ENCODE results near the gene AUTS2. TPM values are rescaled to one million over a fixed set of nuclear protein-coding genes. Genes with fewer than 3 reads are reported as not detected.

Gene AUTS2
- polyA plus RNA-seq, 1 donor from 2014 or later, result 97.3 TPM

- H3K9me3 ChIP-seq (ENCODE audit: low read length), result no peaks in the 10 kb centered on the region
- H3K4me2 ChIP-seq (ENCODE audit: low read length), result no peak overlapping the region
- no peaks in the 10 kb centered on the region for H3F3A ChIP-seq (ENCODE audit: insufficient read depth, low read length, poor library complexity, severe bottlenecking)
- H3K27me3 ChIP-seq (ENCODE audit: insufficient read depth, low read depth, low read length), result no peaks in the 10 kb centered on the region
- H2AFZ ChIP-seq (ENCODE audit: low read depth, low read length), result no peak overlapping the region
- peak overlapping the region; percentile 8 for H3K4me3 ChIP-seq (ENCODE audit: low read length)
- H3K27ac ChIP-seq (ENCODE audit: low read length), result no peak overlapping the region
- H3K36me3 ChIP-seq (ENCODE audit: insufficient read depth, low read length), result no peaks in the 10 kb centered on the region
- H3K9ac ChIP-seq (ENCODE audit: low read length), result no peak overlapping the region
- H3K79me2 ChIP-seq (replicated peaks; ENCODE audit: insufficient read depth, low read length), result peaks cover 98% of the 10 kb centered on the region
- TF ChIP-seq POLR2AphosphoS5 (IDR thresholded peaks at IDR 0.05) (no peak), CTCF (IDR thresholded peaks at IDR 0.05; ENCODE audit: poor library complexity, severe bottlenecking) (no peak), EZH2 (IDR thresholded peaks at IDR 0.05; ENCODE audit: borderline replicate concordance, insufficient read depth, low read length, poor library complexity, severe bottlenecking) (no peak), REST (IDR thresholded peaks at IDR 0.05; ENCODE audit: borderline replicate concordance) (no peak), TAF1 (IDR thresholded peaks at IDR 0.05; ENCODE audit: low read depth) (no peak), RAD21 (conservative IDR thresholded peaks at IDR 0.05) (no peak), EP300 (conservative IDR thresholded peaks at IDR 0.05; ENCODE audit: poor library complexity, severe bottlenecking) (no peak), SMC3 (conservative IDR thresholded peaks at IDR 0.05; ENCODE audit: poor library complexity) (no peak), MXI1 (conservative IDR thresholded peaks at IDR 0.05; ENCODE audit: poor library complexity, severe bottlenecking) (no peak)
- H4K20me1 ChIP-seq (ENCODE audit: insufficient read depth), result peaks cover 93% of the 10 kb centered on the region
- no peaks in the 10 kb centered on the region for H3K9me2 ChIP-seq (ENCODE audit: insufficient read depth, low read length)
These were observed 1141.5 kb downstream of the AUTS2 start for GRCh38 chr7:70739646-70740210.

- no peak for TF ChIP-seq EP300 (conservative IDR thresholded peaks at IDR 0.05; ENCODE audit: poor library complexity, severe bottlenecking)
- Histone ChIP-seq H3K4me3 (ENCODE audit: low read length) (no peak overlapping the region), H3K4me2 (ENCODE audit: low read length) (no peak overlapping the region), H3K36me3 (ENCODE audit: insufficient read depth, low read length) (no peaks in the 10 kb centered on the region), H3K9ac (ENCODE audit: low read length) (no peak overlapping the region), H3K27ac (ENCODE audit: low read length) (no peak overlapping the region), H3K27me3 (ENCODE audit: insufficient read depth, low read depth, low read length) (no peaks in the 10 kb centered on the region), H3K79me2 (replicated peaks; ENCODE audit: insufficient read depth, low read length) (peaks cover 98% of the 10 kb centered on the region), H3K9me2 (ENCODE audit: insufficient read depth, low read length) (no peaks in the 10 kb centered on the region), H3F3A (ENCODE audit: insufficient read depth, low read length, poor library complexity, severe bottlenecking) (no peaks in the 10 kb centered on the region), H2AFZ (ENCODE audit: low read depth, low read length) (no peak overlapping the region), H3K9me3 (ENCODE audit: low read length) (no peaks in the 10 kb centered on the region), H4K20me1 (ENCODE audit: insufficient read depth) (peaks cover 93% of the 10 kb centered on the region)
These were observed 1143.4 kb downstream of the AUTS2 start for GRCh38 chr7:70741666-70742065.
